IMR-90 (cell line): ENCODE data around the gene ALDH1L2. TPM values are rescaled to one million over a fixed set of nuclear protein-coding genes. Genes with fewer than 3 reads are reported as not detected.

ENCODE experiments used
- ATAC-seq: fragments of 200-7000 bp; cut with Tn5 transposase; 2 replicates; pipeline ENCODE4 v1.9.1; 2020; ENCODE audit warnings: low read depth, mild to moderate bottlenecking, moderate library complexity
- BruUV-seq: library from RNA; stranded (reverse); fragments of 400-500 nt; replicated peaks from 2 replicates; lab custom pipeline; 2021; lab: Mats Ljungman, UMichigan
- CTCF ChIA-PET: fragments of 300-600 bp; formaldehyde crosslinking; extraction: SDS; loops from one replicate; lab custom pipeline; 2021; ENCODE audit warnings: antibody characterized with exemption; lab: Yijun Ruan, JAX
- POLR2A ChIA-PET: fragments of 300-600 bp; sonication (Branson Sonifier 250); formaldehyde crosslinking; loops from one replicate; lab custom pipeline; 2022; ENCODE audit warnings: antibody characterized with exemption; ENCODE audit not compliant: unreplicated experiment; lab: Charles Lee
- DNase-seq: peaks from one replicate; pipeline ENCODE4 v3.0.0; 2013
- H2AFZ ChIP-seq: replicated peaks from 2 replicates; pipeline ENCODE3; 2013; ENCODE audit warnings: low read length, mild to moderate bottlenecking; ENCODE audit not compliant: poor library complexity
- H2AK5ac ChIP-seq: 2 replicates; pipeline ENCODE4 v1.6.1; 2013; ENCODE audit warnings: low read depth, low read length, inconsistent platforms
- H2AK9ac ChIP-seq: replicated peaks from 2 replicates; pipeline ENCODE3; 2013; ENCODE audit warnings: mild to moderate bottlenecking, low read depth, low read length, moderate library complexity; ENCODE audit not compliant: poor library complexity
- H2BK120ac ChIP-seq: 2 replicates; pipeline ENCODE4 v1.6.1; 2013; ENCODE audit warnings: low read depth, low read length, inconsistent platforms
- H2BK15ac ChIP-seq: 3 replicates; pipeline ENCODE4 v1.6.1; 2013; ENCODE audit warnings: low read depth, low read length, inconsistent platforms
- H2BK20ac ChIP-seq: 2 replicates; pipeline ENCODE4 v1.6.1; 2013; ENCODE audit warnings: low read depth, mild to moderate bottlenecking, inconsistent platforms, low read length, moderate library complexity
- H2BK5ac ChIP-seq: 2 replicates; pipeline ENCODE4 v1.6.1; 2013; ENCODE audit warnings: mild to moderate bottlenecking, low read depth, low read length, inconsistent platforms; ENCODE audit not compliant: poor library complexity, severe bottlenecking
- H3K14ac ChIP-seq: replicated peaks from 2 replicates; pipeline ENCODE4 v1.6.1; 2013; ENCODE audit warnings: low read depth, low read length, inconsistent platforms
- H3K18ac ChIP-seq: 2 replicates; pipeline ENCODE4 v1.6.1; 2013; ENCODE audit warnings: low read depth, low read length, control low read depth
- H3K23ac ChIP-seq: 2 replicates; pipeline ENCODE4 v1.6.1; 2013; ENCODE audit warnings: low read depth, low read length, inconsistent platforms
- H3K27ac ChIP-seq: 2 replicates; pipeline ENCODE4 v1.5.1; 2013; ENCODE audit warnings: mild to moderate bottlenecking, control low read depth, low read length; ENCODE audit not compliant: insufficient read depth
- H3K27me3 ChIP-seq: 2 replicates; pipeline ENCODE4 v1.6.1; 2013; ENCODE audit warnings: low read length; ENCODE audit not compliant: control insufficient read depth, insufficient read depth
- H3K36me3 ChIP-seq: 2 replicates; pipeline ENCODE4 v1.6.1; 2013; ENCODE audit warnings: low read length, mixed read lengths; ENCODE audit not compliant: control insufficient read depth, insufficient read depth
- H3K4ac ChIP-seq: 2 replicates; pipeline ENCODE4 v1.6.1; 2013; ENCODE audit warnings: low read depth, low read length, inconsistent platforms
- H3K4me1 ChIP-seq: 2 replicates; pipeline ENCODE4 v1.6.1; 2013; ENCODE audit warnings: low read length, mixed read lengths; ENCODE audit not compliant: control insufficient read depth, insufficient read depth
- H3K4me2 ChIP-seq: 2 replicates; pipeline ENCODE4 v1.6.1; 2013; ENCODE audit warnings: low read depth, mild to moderate bottlenecking, control low read depth, low read length, moderate library complexity
- H3K4me3 ChIP-seq: 2 replicates; pipeline ENCODE4 v1.5.1; 2013; ENCODE audit warnings: low read depth, mild to moderate bottlenecking, control low read depth, low read length, moderate library complexity; ENCODE audit not compliant: insufficient read depth
- H3K56ac ChIP-seq: 2 replicates; pipeline ENCODE4 v1.6.1; 2013; ENCODE audit warnings: low read length, inconsistent platforms; ENCODE audit not compliant: insufficient read depth; ENCODE audit errors: extremely low read depth
- H3K79me1 ChIP-seq, 2 experiments: 2 replicates each; pipeline ENCODE4 v1.6.1; 2013; ENCODE audit warnings: low read length in 2 of 2, inconsistent platforms in 1 of 2, low read depth in 1 of 2
- H3K9ac ChIP-seq: 2 replicates; pipeline ENCODE4 v1.6.1; 2013; ENCODE audit warnings: low read depth, low read length, control low read depth
- H3K9me1 ChIP-seq: 2 replicates; pipeline ENCODE4 v1.6.1; 2013; ENCODE audit warnings: low read length, inconsistent platforms; ENCODE audit not compliant: insufficient read depth
- H3K9me3 ChIP-seq: 2 replicates; pipeline ENCODE4 v1.6.1; 2013; ENCODE audit warnings: low read length; ENCODE audit not compliant: control insufficient read depth, insufficient read depth
- H4K20me1 ChIP-seq: 2 replicates; pipeline ENCODE4 v1.6.1; 2013; ENCODE audit warnings: low read length, inconsistent platforms; ENCODE audit not compliant: insufficient read depth
- H4K5ac ChIP-seq: 2 replicates; pipeline ENCODE4 v1.6.1; 2013; ENCODE audit warnings: mild to moderate bottlenecking, low read depth, low read length, control low read depth
- H4K8ac ChIP-seq, 2 experiments: 2 replicates each; pipeline ENCODE4 v1.6.1; 2013; ENCODE audit warnings: low read depth in 2 of 2, low read length in 2 of 2, control low read depth in 1 of 2, inconsistent platforms in 1 of 2
- H4K91ac ChIP-seq: 2 replicates; pipeline ENCODE4 v1.6.1; 2013; ENCODE audit warnings: low read depth, low read length, inconsistent platforms; ENCODE audit not compliant: insufficient read depth
- BHLHE40 ChIP-seq: fragments of 150-350 bp; IDR thresholded peaks from 2 replicates; pipeline ENCODE4 v1.6.1; 2016; ENCODE audit warnings: mild to moderate bottlenecking, low read depth, low read length
- CEBPB ChIP-seq: IDR thresholded peaks from 2 replicates; pipeline ENCODE4 v1.6.1; 2012; ENCODE audit warnings: low read depth, low read length, improper control_type of control experiment
- CHD1 ChIP-seq: IDR thresholded peaks from 2 replicates; pipeline ENCODE4 v1.6.1; 2012; ENCODE audit warnings: low read depth, low read length, improper control_type of control experiment
- CTCF ChIP-seq: conservative IDR thresholded peaks from 2 replicates; pipeline ENCODE4 v1.5.1; 2012; ENCODE audit warnings: mild to moderate bottlenecking, low read depth, low read length, improper control_type of control experiment
- FOS ChIP-seq: fragments of 150-350 bp; IDR thresholded peaks from 2 replicates; pipeline ENCODE4 v1.6.1; 2016; ENCODE audit warnings: low read depth, low read length
- MAFK ChIP-seq: IDR thresholded peaks from 2 replicates; pipeline ENCODE4 v1.6.1; 2012; ENCODE audit warnings: low read depth, low read length, improper control_type of control experiment
- MAZ ChIP-seq: IDR thresholded peaks from 2 replicates; pipeline ENCODE4 v1.6.1; 2012; ENCODE audit warnings: low read depth, mild to moderate bottlenecking, low read length, improper control_type of control experiment, moderate library complexity, borderline replicate concordance
- MXI1 ChIP-seq: IDR thresholded peaks from 2 replicates; pipeline ENCODE4 v1.6.1; 2012; ENCODE audit warnings: low read depth, mild to moderate bottlenecking, low read length, moderate library complexity, borderline replicate concordance
- NFE2L2 ChIP-seq: fragments of 150-350 bp; IDR thresholded peaks from 2 replicates; pipeline ENCODE4 v1.6.1; 2016; ENCODE audit warnings: low read depth, mild to moderate bottlenecking, low read length
- POLR2A ChIP-seq: IDR thresholded peaks from 2 replicates; pipeline ENCODE4 v1.6.1; 2012; ENCODE audit warnings: mild to moderate bottlenecking, low read depth, low read length
- RAD21 ChIP-seq: IDR thresholded peaks from 2 replicates; pipeline ENCODE4 v1.6.1; 2012; ENCODE audit warnings: low read length, improper control_type of control experiment
- RCOR1 ChIP-seq: IDR thresholded peaks from 2 replicates; pipeline ENCODE4 v1.6.1; 2012; ENCODE audit warnings: mild to moderate bottlenecking, low read length, improper control_type of control experiment; ENCODE audit not compliant: insufficient replicate concordance
- RFX5 ChIP-seq: IDR thresholded peaks from 2 replicates; pipeline ENCODE4 v1.8.0; 2012; ENCODE audit warnings: low read depth, mild to moderate bottlenecking, low read length, moderate library complexity
- SMC3 ChIP-seq: fragments of 150-350 bp; IDR thresholded peaks from 2 replicates; pipeline ENCODE4 v1.6.1; 2016; ENCODE audit warnings: low read depth, mild to moderate bottlenecking, antibody characterized with exemption, low read length, moderate library complexity
- WGBS, 2 experiments: methylation state at CpG; one replicate each; pipeline versions ENCODE4 v1.1.5 to v1.1.7; 2013; ENCODE audit warnings: missing lambda C conversion rate in 2 of 2; ENCODE audit not compliant: insufficient read length in 1 of 2; ENCODE audit errors: extremely low coverage in 2 of 2; 5-methylcytosine and 5-hydroxymethylcytosine counted together
- dilution Hi-C: fragments of 300-500 bp; cut with HindIII; formaldehyde crosslinking; loops from one replicate; pipeline ENCODE4 v1.14.3; 2018; ENCODE audit warnings: low sequenced_read_pairs; ENCODE audit not compliant: unreplicated experiment
- in situ Hi-C: fragments of 300-500 bp; cut with MboI; formaldehyde crosslinking; loops from 3 replicates; pipeline ENCODE4 v1.14.3; 2019; ENCODE audit warnings: low sequenced_read_pairs, inconsistent platforms, mixed read lengths
- intact Hi-C: fragments of 100-400 bp; cut with micrococcal nuclease; formaldehyde crosslinking; loops from 2 replicates; pipeline ENCODE4 v1.10.0; 2022
- polyA plus RNA-seq, 3 experiments: library from polyadenylated mRNA; depleted of rRNA; stranded (reverse); fragments of >200 nt; gene quantifications; 2 replicates each; pipeline ENCODE4 v1.2.3, GENCODE V29; 2012; ENCODE audit warnings: low replicate concordance in 1 of 3
- total RNA-seq: library from RNA; depleted of rRNA; stranded (reverse); fragments of >200 nt; gene quantifications from 2 replicates; pipeline ENCODE4 v1.2.3, GENCODE V29; 2012
- TF ChIP-seq, protein P1 (sequence below): fragments of 150-350 bp; IDR thresholded peaks from 2 replicates; pipeline ENCODE4 v1.6.1; 2016; ENCODE audit warnings: low read depth, mild to moderate bottlenecking, low read length, moderate library complexity, borderline replicate concordance
- TF ChIP-seq, protein P2 (sequence below): fragments of 150-350 bp; IDR thresholded peaks from 2 replicates; pipeline ENCODE4 v1.6.1; 2017; ENCODE audit warnings: mild to moderate bottlenecking, antibody characterized with exemption, low read length, low read depth

Gene ALDH1L2
- total and polyA plus RNA-seq, 2 of the 4 experiments (the other 2 are of a cell fraction), result 21.1 to 22.8 TPM

DNA sequence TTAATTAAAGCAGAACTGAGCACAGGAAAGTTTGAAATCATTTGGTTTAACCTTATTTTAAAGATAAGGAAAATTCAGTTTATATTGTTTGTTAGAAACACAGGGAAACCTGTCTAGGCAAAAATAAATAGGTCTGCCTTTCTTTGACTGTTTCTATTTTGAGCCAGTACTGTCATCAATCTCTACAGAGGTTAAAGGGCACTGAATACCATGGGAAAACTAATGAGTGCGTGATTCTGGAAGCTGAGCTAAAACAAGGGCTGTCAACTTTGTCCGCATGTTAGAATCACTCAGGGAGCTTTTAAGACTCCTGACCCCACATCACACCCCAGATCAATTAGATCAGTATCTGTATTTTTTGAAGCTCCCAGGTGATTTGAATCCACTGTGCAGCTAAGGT lies 59.3 kb downstream of the ALDH1L2 start:
- Histone ChIP-seq H3K4me3 (no peak overlapping the region), H3K23ac (no peak overlapping the region), H3K27me3 (no peaks in the 10 kb centered on the region), H3K18ac (no peak overlapping the region), H2AK5ac (no peak overlapping the region), H2BK15ac (no peak overlapping the region), H4K91ac (no peak overlapping the region), H3K4me2 (no peak overlapping the region), H2BK120ac (no peak overlapping the region), H2BK5ac (no peak overlapping the region), H2AK9ac (no peak overlapping the region), H2BK20ac (no peak overlapping the region), H3K9me3 (no peaks in the 10 kb centered on the region), H3K36me3 (peaks cover 29% of the 10 kb centered on the region), H4K5ac (no peak overlapping the region), H3K4ac (no peak overlapping the region), H3K27ac (no peak overlapping the region), H4K20me1 (peaks cover 3% of the 10 kb centered on the region; the same call in 1 of the 2 replicates), H3K4me1 (peaks cover 6% of the 10 kb centered on the region), H3K9me1 (no peaks in the 10 kb centered on the region; the same call in 1 of the 2 replicates), H3K9ac (no peak overlapping the region), H3K79me1 (no peaks in the 10 kb centered on the region), H3K56ac (no peak overlapping the region), H4K8ac (no peak overlapping the region), H2AFZ (no peak overlapping the region), H3K14ac (no peak overlapping the region)
- ChIA-PET POLR2A (no interaction called here), CTCF (no interaction called here)
- DNase-seq, result no peak
- TF ChIP-seq NFE2L2 (no peak), RAD21 (no peak), POLR2A (no peak), MAZ (no peak), BHLHE40 (no peak), MAFK (no peak), CHD1 (no peak), RFX5 (no peak), MXI1 (no peak), FOS (no peak), CTCF (no peak), RCOR1 (no peak), CEBPB (no peak), SMC3 (no peak)
- TF ChIP-seq, protein P1, sequence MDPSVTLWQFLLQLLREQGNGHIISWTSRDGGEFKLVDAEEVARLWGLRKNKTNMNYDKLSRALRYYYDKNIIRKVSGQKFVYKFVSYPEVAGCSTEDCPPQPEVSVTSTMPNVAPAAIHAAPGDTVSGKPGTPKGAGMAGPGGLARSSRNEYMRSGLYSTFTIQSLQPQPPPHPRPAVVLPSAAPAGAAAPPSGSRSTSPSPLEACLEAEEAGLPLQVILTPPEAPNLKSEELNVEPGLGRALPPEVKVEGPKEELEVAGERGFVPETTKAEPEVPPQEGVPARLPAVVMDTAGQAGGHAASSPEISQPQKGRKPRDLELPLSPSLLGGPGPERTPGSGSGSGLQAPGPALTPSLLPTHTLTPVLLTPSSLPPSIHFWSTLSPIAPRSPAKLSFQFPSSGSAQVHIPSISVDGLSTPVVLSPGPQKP, result no peak
- TF ChIP-seq, protein P2, sequence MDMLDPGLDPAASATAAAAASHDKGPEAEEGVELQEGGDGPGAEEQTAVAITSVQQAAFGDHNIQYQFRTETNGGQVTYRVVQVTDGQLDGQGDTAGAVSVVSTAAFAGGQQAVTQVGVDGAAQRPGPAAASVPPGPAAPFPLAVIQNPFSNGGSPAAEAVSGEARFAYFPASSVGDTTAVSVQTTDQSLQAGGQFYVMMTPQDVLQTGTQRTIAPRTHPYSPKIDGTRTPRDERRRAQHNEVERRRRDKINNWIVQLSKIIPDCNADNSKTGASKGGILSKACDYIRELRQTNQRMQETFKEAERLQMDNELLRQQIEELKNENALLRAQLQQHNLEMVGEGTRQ, result no peak
- BruUV-seq, result no TSS peak
- no CpG with 5 or more reads among the region's 2 CpGs for WGBS, 2 experiments
- in situ Hi-C loops (no loop called here), dilution Hi-C loops (no loop called here), intact Hi-C loops (loop anchor here (5.0 kb wide), 1 partner anchor 823 kb away; no protein-coding TSS in a partner anchor)
- no peak for ATAC-seq
